Breast epithelium (tissue), 3 donors: ENCODE measurements around the gene CCDC6.

Experiments used
- CTCF ChIP-seq, 3 donors: fragments of 450-650 bp; IDR thresholded peaks; one replicate each; pipeline ENCODE4 v1.5.1; 2016 to 2017; ENCODE audit warnings: antibody characterized with exemption in 3 of 3, mild to moderate bottlenecking in 3 of 3, moderate library complexity in 3 of 3
- POLR2A ChIP-seq: fragments of 450-650 bp; IDR thresholded peaks from one replicate; pipeline ENCODE4 v1.6.1; 2016; ENCODE audit warnings: antibody characterized with exemption, mild to moderate bottlenecking, moderate library complexity
- POLR2AphosphoS5 ChIP-seq, 3 donors: sonication (generic); formaldehyde crosslinking; IDR thresholded peaks; one replicate each; pipeline ENCODE4 v1.6.1; 2017; ENCODE audit warnings: antibody characterized with exemption in 3 of 3

GRCh38 chr10:59917922-59918321 is 11.6 kb upstream of the CCDC6 start:
- TF ChIP-seq CTCF (IDR thresholded peaks at IDR 0.05) (no peak), POLR2A (no peak), POLR2AphosphoS5 (IDR thresholded peaks at IDR 0.05) (no peak)
